ENCODE results near the gene ABHD17B. TPM values are rescaled to one million over a fixed set of nuclear protein-coding genes. Genes with fewer than 3 reads are reported as not detected.
"Not testable (repeated sequence)": the region's sequence is repeated elsewhere in the genome, so short reads cannot be mapped to it uniquely, and the experiment has no call there.

Gene ABHD17B
- 10 to 100 TPM in 7 of 8 experiments, 1 to 10 TPM in 1; 8.2 to 34.0 (median 21.1) TPM for total RNA-seq

DNA sequence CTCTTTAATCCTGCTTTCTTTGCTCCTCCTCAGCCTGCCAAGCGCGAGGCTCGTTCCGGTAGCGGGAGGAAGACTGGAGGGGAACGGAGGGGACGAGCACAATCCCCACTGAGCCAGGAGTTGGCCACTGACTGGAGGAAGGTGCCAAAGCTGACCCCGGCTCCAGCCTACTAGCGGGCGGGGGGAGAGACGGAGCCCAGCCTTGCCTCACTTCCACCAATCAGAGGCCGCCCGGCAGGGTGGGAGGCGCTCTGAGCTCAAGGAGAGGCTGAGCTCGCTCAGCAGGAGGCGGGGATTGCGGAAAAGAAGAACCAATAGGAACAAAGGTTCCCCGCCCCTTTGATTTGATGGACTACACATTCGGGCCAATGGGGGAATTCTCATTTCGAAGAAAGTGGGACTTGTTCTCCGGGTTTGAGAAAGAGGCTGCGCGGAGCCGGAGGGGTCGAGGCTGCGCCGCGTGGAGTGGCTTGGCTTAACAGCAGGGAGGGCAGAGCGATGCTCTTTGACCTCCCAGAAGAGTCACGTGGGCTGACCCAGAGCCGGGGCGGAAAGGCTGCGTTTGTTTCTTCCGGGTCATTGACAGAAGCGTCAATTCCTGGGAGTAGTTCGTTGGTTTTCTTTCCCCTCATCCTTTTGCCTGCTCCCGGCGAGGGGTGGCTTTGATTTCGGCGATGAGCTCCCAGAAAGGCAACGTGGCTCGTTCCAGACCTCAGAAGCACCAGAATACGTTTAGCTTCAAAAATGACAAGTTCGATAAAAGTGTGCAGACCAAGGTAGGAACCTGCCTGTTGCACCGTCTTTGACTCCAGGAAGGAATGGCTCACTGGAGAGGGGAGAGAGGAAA lies at the start of gene ABHD17B, which contains the start of gene C9orf85:
ABHD17B (minus strand) TSS at position 133 of the 847 bp plus-strand sequence. CDS start 36,113 bp downstream, outside the sequence.
C9orf85 (plus strand) TSS at position 579 of the 847 bp plus-strand sequence; CDS start at position 675, 96 bp downstream.
- Histone ChIP-seq H3K27ac (peak within 1 kb of the TSS; percentile 78 to 86), H3K4me1 (replicated peaks in 1 of 2) (peaks cover 10 to 13% of the 10 kb centered on the region in 2 donors), H3K4me3 (peak within 1 kb of the TSS; percentile 54 to 71 (median 69))
- ATAC-seq (replicated peaks in 6 of 8) = peak; percentile 87 to 95 (median 94)
- in situ Hi-C loops (cut with MboI; ENCODE audit: low pct_unique_long_range_greater_than_20kb in 2 of 9, low sequenced_read_pairs in 9 of 9, unreplicated experiment in 9 of 9) = no loop called here
- WGBS, 10 experiments = 0 to 3% (median 0%) methylated on average over 1 to 27 of the region's 45 CpGs; no CpG with 5 or more reads in 3 of the 10 experiments

GRCh38 chr9:71955300-71955915 lies 44.4 kb upstream of the ABHD17B start:
- WGBS, 10 experiments = 40 to 100% (median 90%) methylated on average over 1 of the region's 1 CpG; no CpG with 5 or more reads in 1 of the 10 experiments
- ATAC-seq (replicated peaks in 6 of 8) = no peak
- in situ Hi-C loops (cut with MboI; ENCODE audit: low pct_unique_long_range_greater_than_20kb in 2 of 9, low sequenced_read_pairs in 9 of 9, unreplicated experiment in 9 of 9) = no loop called here
- H3K27ac ChIP-seq = no peak overlapping the region
- H3K4me3 ChIP-seq = no peak overlapping the region
- no peaks in the 10 kb centered on the region for H3K4me1 ChIP-seq (replicated peaks in 1 of 2)

DNA sequence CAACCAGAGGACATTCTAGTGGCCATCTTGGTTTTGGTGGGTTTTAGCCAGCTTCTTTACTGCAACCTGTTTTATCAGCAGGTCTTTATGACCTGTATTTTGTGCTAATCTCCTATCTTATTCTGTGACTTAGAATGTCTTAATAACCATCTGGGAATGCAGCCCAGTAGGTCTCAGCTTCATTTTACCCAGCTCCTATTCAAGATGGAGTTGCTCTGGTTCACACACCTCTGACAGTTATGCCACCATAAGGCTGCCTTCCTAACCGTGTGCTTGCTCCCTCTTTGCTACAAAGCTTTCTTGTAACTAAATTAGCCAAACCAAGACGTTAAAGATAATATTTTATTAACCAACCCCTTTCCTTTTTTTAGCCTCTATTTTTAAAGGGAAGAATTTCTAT lies 43.7 kb upstream of the ABHD17B start:
- H3K4me1 ChIP-seq (replicated peaks in 1 of 2); ATAC-seq (replicated peaks in 6 of 8); H3K4me3 ChIP-seq; H3K27ac ChIP-seq; in situ Hi-C loops (cut with MboI; ENCODE audit: low pct_unique_long_range_greater_than_20kb in 2 of 9, low sequenced_read_pairs in 9 of 9, unreplicated experiment in 9 of 9): not testable (repeated sequence)
- 62 to 92% (median 80%) methylated on average over 1 to 2 of the region's 2 CpGs; no CpG with 5 or more reads in 5 of the 10 experiments for WGBS, 10 experiments

GRCh38 chr9:71944754-71945375 lies 33.9 kb upstream of the ABHD17B start:
- WGBS, 10 experiments = 33 to 100% (median 70%) methylated on average over 1 to 2 of the region's 2 CpGs
- H3K27ac ChIP-seq = no peak overlapping the region
- in situ Hi-C loops (cut with MboI; ENCODE audit: low pct_unique_long_range_greater_than_20kb in 2 of 9, low sequenced_read_pairs in 9 of 9, unreplicated experiment in 9 of 9) = no loop called here
- H3K4me1 ChIP-seq (replicated peaks in 1 of 2) = no peaks in the 10 kb centered on the region
- no peak overlapping the region for H3K4me3 ChIP-seq
- ATAC-seq (replicated peaks in 6 of 8) = peak in 1 of 8 experiments; percentile 33

- Histone ChIP-seq H3K27ac (no peak overlapping the region), H3K4me3 (no peak overlapping the region), H3K4me1 (replicated peaks in 1 of 2) (no peaks in the 10 kb centered on the region)
- no peak for ATAC-seq (replicated peaks in 6 of 8)
- WGBS, 10 experiments = 90 to 100% (median 100%) methylated on average over 1 to 2 of the region's 2 CpGs; no CpG with 5 or more reads in 2 of the 10 experiments
- in situ Hi-C loops (cut with MboI; ENCODE audit: low pct_unique_long_range_greater_than_20kb in 2 of 9, low sequenced_read_pairs in 9 of 9, unreplicated experiment in 9 of 9) = no loop called here
Measured at GRCh38 chr9:71941998-71942567, 31.1 kb upstream of the ABHD17B start.

DNA sequence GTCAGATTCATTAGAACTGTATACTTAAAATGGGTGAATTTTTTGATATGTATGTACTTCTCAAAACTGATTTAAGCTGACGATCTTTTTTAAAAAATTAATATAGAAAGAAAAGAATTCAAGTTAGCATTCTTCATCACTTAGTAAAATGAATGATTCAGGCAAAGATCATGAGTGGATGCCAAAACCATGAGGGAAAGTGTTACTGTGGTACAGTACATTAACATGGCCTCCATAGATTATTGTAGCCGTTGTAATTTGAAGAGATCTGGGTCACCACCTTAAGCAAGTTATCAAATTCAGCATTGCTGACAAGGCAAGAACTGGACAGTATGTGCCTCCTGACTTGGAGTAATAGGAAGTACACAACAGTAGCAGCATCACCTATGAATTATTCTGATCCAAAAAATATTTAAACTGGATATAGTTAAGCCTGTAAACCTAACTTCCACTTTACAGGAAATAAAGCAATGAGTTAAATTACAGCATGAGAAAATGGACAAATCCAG lies 30.1 kb upstream of the ABHD17B start:
- no peak for ATAC-seq (replicated peaks in 6 of 8)
- in situ Hi-C loops (cut with MboI; ENCODE audit: low pct_unique_long_range_greater_than_20kb in 2 of 9, low sequenced_read_pairs in 9 of 9, unreplicated experiment in 9 of 9) = no loop called here
- Histone ChIP-seq H3K4me1 (replicated peaks in 1 of 2) (no peaks in the 10 kb centered on the region), H3K27ac (no peak overlapping the region), H3K4me3 (no peak overlapping the region)
- WGBS, 10 experiments = 38 to 100% (median 86%) methylated on average over 1 to 2 of the region's 2 CpGs; no CpG with 5 or more reads in 2 of the 10 experiments

DNA sequence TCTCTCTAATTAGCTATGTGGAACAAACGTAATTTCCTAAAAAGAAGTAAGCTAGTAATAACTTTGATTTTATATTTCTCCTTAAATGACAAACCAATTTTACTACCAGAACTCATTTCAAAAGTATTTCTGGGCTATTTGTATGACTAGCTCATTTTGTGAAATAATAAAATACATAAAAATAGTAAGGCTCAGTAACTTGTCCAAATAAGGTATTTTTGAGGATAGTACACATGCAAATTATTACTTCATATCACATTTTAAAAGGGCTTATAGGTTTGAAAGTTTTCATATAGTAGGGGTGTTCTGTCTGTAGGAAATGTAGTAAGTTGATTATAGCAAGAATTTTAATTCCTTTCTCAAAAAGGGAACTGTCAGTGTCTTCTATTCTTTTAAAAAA lies 26.9 kb upstream of the ABHD17B start:
- WGBS, 10 experiments = 42 to 100% (median 92%) methylated on average over 1 of the region's 1 CpG; no CpG with 5 or more reads in 1 of the 10 experiments
- Histone ChIP-seq H3K4me1 (replicated peaks in 1 of 2) (no peaks in the 10 kb centered on the region), H3K4me3 (no peak overlapping the region), H3K27ac (no peak overlapping the region)
- in situ Hi-C loops (cut with MboI; ENCODE audit: low pct_unique_long_range_greater_than_20kb in 2 of 9, low sequenced_read_pairs in 9 of 9, unreplicated experiment in 9 of 9) = no loop called here
- ATAC-seq (replicated peaks in 6 of 8) = no peak

- 0 to 100% (median 76%) methylated on average over 1 to 4 of the region's 4 CpGs; no CpG with 5 or more reads in 1 of the 10 experiments for WGBS, 10 experiments
- Histone ChIP-seq H3K27ac (no peak overlapping the region), H3K4me1 (replicated peaks in 1 of 2) (no peaks in the 10 kb centered on the region), H3K4me3 (no peak overlapping the region)
- peak in 1 of 8 experiments; percentile 43 for ATAC-seq (replicated peaks in 6 of 8)
- in situ Hi-C loops (cut with MboI; ENCODE audit: low pct_unique_long_range_greater_than_20kb in 2 of 9, low sequenced_read_pairs in 9 of 9, unreplicated experiment in 9 of 9) = no loop called here
Measured at GRCh38 chr9:71937070-71937625, 26.2 kb upstream of the ABHD17B start.

- Histone ChIP-seq H3K27ac (no peak overlapping the region), H3K4me3 (no peak overlapping the region), H3K4me1 (replicated peaks in 1 of 2) (no peaks in the 10 kb centered on the region)
- in situ Hi-C loops (cut with MboI; ENCODE audit: low pct_unique_long_range_greater_than_20kb in 2 of 9, low sequenced_read_pairs in 9 of 9, unreplicated experiment in 9 of 9) = no loop called here
- WGBS, 10 experiments = 0 to 100% (median 25%) methylated on average over 1 of the region's 1 CpG; no CpG with 5 or more reads in 3 of the 10 experiments
- ATAC-seq (replicated peaks in 6 of 8) = no peak
Measured at GRCh38 chr9:71936066-71936465, 25.1 kb upstream of the ABHD17B start.

DNA sequence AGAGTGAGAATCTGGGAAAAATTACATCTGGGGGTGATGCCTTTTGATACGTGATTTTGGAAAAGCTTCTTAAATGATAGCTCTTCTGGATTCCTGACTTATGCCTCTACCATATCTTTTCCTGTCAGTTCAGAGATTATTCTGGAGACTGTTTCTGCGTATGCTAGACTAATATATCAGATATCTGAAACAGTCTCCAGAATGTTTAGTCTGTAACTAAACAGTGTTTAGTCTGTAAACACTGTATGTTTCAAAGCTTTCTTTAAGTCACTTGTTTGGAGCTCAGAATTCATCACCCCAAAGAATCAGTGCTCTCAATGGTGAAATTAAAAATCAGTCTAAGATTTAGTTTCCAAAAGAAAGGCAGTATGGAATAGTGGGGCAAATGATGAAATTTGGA lies 20.2 kb upstream of the ABHD17B start:
- in situ Hi-C loops (cut with MboI; ENCODE audit: low pct_unique_long_range_greater_than_20kb in 2 of 9, low sequenced_read_pairs in 9 of 9, unreplicated experiment in 9 of 9) = no loop called here
- H3K4me3 ChIP-seq = no peak overlapping the region
- ATAC-seq (replicated peaks in 6 of 8) = no peak
- no peak overlapping the region for H3K27ac ChIP-seq
- H3K4me1 ChIP-seq (replicated peaks in 1 of 2) = no peaks in the 10 kb centered on the region
- 90 to 100% (median 100%) methylated on average over 1 to 2 of the region's 2 CpGs; no CpG with 5 or more reads in 1 of the 10 experiments for WGBS, 10 experiments

DNA sequence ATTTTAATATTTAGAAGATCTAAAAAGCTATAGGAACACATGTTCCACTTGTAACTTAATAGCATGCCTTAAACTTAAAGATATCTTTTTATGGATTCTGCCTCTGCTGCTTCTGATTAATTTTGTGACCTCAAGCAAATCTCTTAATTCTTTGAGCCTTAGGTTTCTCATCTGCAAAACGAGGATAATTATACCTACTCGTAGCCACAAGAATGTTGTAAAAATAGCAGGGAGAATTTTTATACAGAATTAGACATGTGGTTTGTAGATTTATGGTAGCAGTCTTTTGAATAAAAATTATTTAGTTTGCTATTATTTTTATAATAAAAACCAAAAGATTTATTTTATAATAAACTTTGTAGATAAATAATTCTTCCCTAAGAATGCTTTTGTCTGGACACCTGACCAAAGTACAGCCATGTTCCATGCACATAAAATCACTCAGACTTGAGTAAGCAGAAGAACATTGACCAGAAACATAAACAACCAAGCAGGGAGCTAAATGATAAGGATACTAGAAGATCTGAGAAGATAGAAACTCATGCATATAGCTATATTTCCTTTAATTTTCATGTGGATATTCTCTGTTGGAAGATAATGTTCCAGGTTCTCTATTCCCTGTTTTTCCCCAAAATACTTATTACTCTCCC lies 18.9 kb upstream of the ABHD17B start:
- 0 to 100% (median 54%) methylated on average over 2 of the region's 2 CpGs; no CpG with 5 or more reads in 2 of the 10 experiments for WGBS, 10 experiments
- no peak overlapping the region for H3K4me3 ChIP-seq
- in situ Hi-C loops (cut with MboI; ENCODE audit: low pct_unique_long_range_greater_than_20kb in 2 of 9, low sequenced_read_pairs in 9 of 9, unreplicated experiment in 9 of 9) = no loop called here
- no peaks in the 10 kb centered on the region for H3K4me1 ChIP-seq (replicated peaks in 1 of 2)
- peak in 1 of 8 experiments; percentile 64 for ATAC-seq (replicated peaks in 6 of 8)
- H3K27ac ChIP-seq = no peak overlapping the region

DNA sequence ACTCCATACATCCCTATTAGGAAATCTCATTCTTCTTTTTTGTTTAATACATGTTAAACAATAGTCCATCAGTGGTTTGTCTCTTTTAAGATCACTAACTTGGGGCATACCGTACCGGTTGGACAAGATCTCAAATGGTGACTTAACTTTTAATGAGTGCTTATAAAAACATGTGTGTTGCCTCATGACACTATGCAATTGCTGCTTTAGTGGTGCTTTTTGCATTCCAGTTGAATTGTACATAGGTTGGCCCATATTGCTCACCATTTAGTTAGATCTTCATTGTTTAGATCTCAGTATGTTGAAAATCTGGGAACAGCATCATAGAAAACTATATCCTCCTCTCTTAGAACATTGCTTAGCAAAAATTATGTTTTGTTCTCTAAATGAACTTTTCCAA lies 18.2 kb upstream of the ABHD17B start:
- ATAC-seq (replicated peaks in 6 of 8) = peak in 1 of 8 experiments; percentile 41
- 27 to 100% (median 94%) methylated on average over 2 of the region's 2 CpGs; no CpG with 5 or more reads in 1 of the 10 experiments for WGBS, 10 experiments
- Histone ChIP-seq H3K4me3 (no peak overlapping the region), H3K27ac (no peak overlapping the region), H3K4me1 (replicated peaks in 1 of 2) (no peaks in the 10 kb centered on the region)
- in situ Hi-C loops (cut with MboI; ENCODE audit: low pct_unique_long_range_greater_than_20kb in 2 of 9, low sequenced_read_pairs in 9 of 9, unreplicated experiment in 9 of 9) = no loop called here

All from motor neuron (in vitro differentiated cells).